Ammon's horn (tissue), 1 donor: ENCODE data around the gene CEP170B.
"Not testable (repeated sequence)": the region's sequence is repeated elsewhere in the genome, so short reads cannot be mapped to it uniquely, and the experiment has no call there.

ENCODE experiments used
- DNase-seq: peaks from one replicate; pipeline ENCODE4 v3.0.0-alpha.2; 2016; ENCODE audit warnings: low spot score

The CEP170B gene

GRCh38 chr14:104944436-104945205 lies 79.6 kb downstream of the CEP170B start:
- not testable (repeated sequence) for DNase-seq

- not testable (repeated sequence) for DNase-seq
Measured at GRCh38 chr14:104945266-104945665, 80.2 kb downstream of the CEP170B start.
